ENCODE results near the gene ARID1B.

The ARID1B gene

GRCh38 chr6:157239148-157239547, 462.0 kb downstream of the ARID1B start:
- no peak overlapping the region for H2AK5ac ChIP-seq (ENCODE audit: low read depth, low read length)
- H3K9me3 ChIP-seq (replicated peaks in 1 of 2; ENCODE audit: control insufficient read depth in 2 of 2, insufficient read depth in 1 of 2, low read depth in 1 of 2, low read length in 2 of 2) = peaks cover 2 to 5% of the 10 kb centered on the region in 2 donors
- H3K4me2 ChIP-seq (ENCODE audit: insufficient read depth, low read length, poor library complexity, severe bottlenecking) = no peak overlapping the region
- no peak overlapping the region for H3K14ac ChIP-seq (ENCODE audit: low read length)
- H3K4me3 ChIP-seq (ENCODE audit: low read length in 2 of 2) = no peak overlapping the region
- no peaks in the 10 kb centered on the region for H3K79me1 ChIP-seq (ENCODE audit: low read depth, low read length)
- H2BK120ac ChIP-seq (ENCODE audit: low read depth, low read length) = no peak overlapping the region
- no peak overlapping the region for H4K91ac ChIP-seq (ENCODE audit: low read depth, low read length, poor library complexity)
- no peak overlapping the region for H2BK12ac ChIP-seq (ENCODE audit: low read length)
- no peak overlapping the region for H3K18ac ChIP-seq (ENCODE audit: low read length)
- no peak overlapping the region for H2BK5ac ChIP-seq (ENCODE audit: low read length)
- H2BK15ac ChIP-seq (ENCODE audit: low read length) = no peak overlapping the region
- no peaks in the 10 kb centered on the region for H3K36me3 ChIP-seq (replicated peaks in 1 of 2; ENCODE audit: control insufficient read depth in 2 of 2, insufficient read depth in 2 of 2, low read length in 2 of 2)
- H3K23ac ChIP-seq (ENCODE audit: low read depth, low read length, poor library complexity) = no peak overlapping the region
- H3K4ac ChIP-seq (ENCODE audit: low read length) = no peak overlapping the region
- H3K9ac ChIP-seq (ENCODE audit: low read depth, low read length, poor library complexity) = no peak overlapping the region
- H3K4me1 ChIP-seq (ENCODE audit: control insufficient read depth in 2 of 2, insufficient read depth in 1 of 2, low read depth in 1 of 2, low read length in 2 of 2) = peaks cover 0 to 5% of the 10 kb centered on the region in 2 donors
- no peak overlapping the region for H3K27ac ChIP-seq (replicated peaks; ENCODE audit: low read length)
- no peak overlapping the region for H4K8ac ChIP-seq (ENCODE audit: low read depth, low read length)
- no peak overlapping the region for H2AFZ ChIP-seq (ENCODE audit: low read length)
- peaks cover 11 to 60% (median 33%) of the 10 kb centered on the region in 3 experiments for H3K27me3 ChIP-seq (ENCODE audit: control insufficient read depth in 3 of 3, insufficient read depth in 3 of 3, low read depth in 1 of 3, low read length in 3 of 3)
- no peak for DNase-seq (ENCODE audit: low spot score)
- WGBS, 2 donors (ENCODE audit: extremely low coverage in 2 of 2, insufficient read length in 2 of 2, insufficient replicate concordance in 1 of 2) = no CpG with 5 or more reads among the region's 3 CpGs

GRCh38 chr6:157239671-157240058, 462.5 kb downstream of the ARID1B start:
- Histone ChIP-seq H3K4me3 (ENCODE audit: low read length in 2 of 2) (no peak overlapping the region), H2BK15ac (ENCODE audit: low read length) (no peak overlapping the region), H3K9me3 (replicated peaks in 1 of 2; ENCODE audit: control insufficient read depth in 2 of 2, insufficient read depth in 1 of 2, low read depth in 1 of 2, low read length in 2 of 2) (peaks cover 2 to 5% of the 10 kb centered on the region in 2 donors), H2BK120ac (ENCODE audit: low read depth, low read length) (no peak overlapping the region), H2AFZ (ENCODE audit: low read length) (peak overlapping the region; percentile 79), H2BK12ac (ENCODE audit: low read length) (no peak overlapping the region), H3K27ac (replicated peaks; ENCODE audit: low read length) (no peak overlapping the region), H3K27me3 (ENCODE audit: control insufficient read depth in 3 of 3, insufficient read depth in 3 of 3, low read depth in 1 of 3, low read length in 3 of 3) (peaks cover 11 to 56% (median 31%) of the 10 kb centered on the region in 3 experiments), H3K9ac (ENCODE audit: low read depth, low read length, poor library complexity) (no peak overlapping the region), H3K4me1 (ENCODE audit: control insufficient read depth in 2 of 2, insufficient read depth in 1 of 2, low read depth in 1 of 2, low read length in 2 of 2) (peaks cover 0 to 5% of the 10 kb centered on the region in 2 donors), H3K18ac (ENCODE audit: low read length) (no peak overlapping the region), H2BK5ac (ENCODE audit: low read length) (no peak overlapping the region), H3K14ac (ENCODE audit: low read length) (no peak overlapping the region), H3K23ac (ENCODE audit: low read depth, low read length, poor library complexity) (no peak overlapping the region), H3K4me2 (ENCODE audit: insufficient read depth, low read length, poor library complexity, severe bottlenecking) (no peak overlapping the region), H3K79me1 (ENCODE audit: low read depth, low read length) (no peaks in the 10 kb centered on the region), H4K91ac (ENCODE audit: low read depth, low read length, poor library complexity) (no peak overlapping the region), H4K8ac (ENCODE audit: low read depth, low read length) (no peak overlapping the region), H3K36me3 (replicated peaks in 1 of 2; ENCODE audit: control insufficient read depth in 2 of 2, insufficient read depth in 2 of 2, low read length in 2 of 2) (no peaks in the 10 kb centered on the region), H3K4ac (ENCODE audit: low read length) (no peak overlapping the region), H2AK5ac (ENCODE audit: low read depth, low read length) (no peak overlapping the region)
- no CpG with 5 or more reads among the region's 12 CpGs for WGBS, 2 donors (ENCODE audit: extremely low coverage in 2 of 2, insufficient read length in 2 of 2, insufficient replicate concordance in 1 of 2)
- DNase-seq (ENCODE audit: low spot score) = no peak

- H4K91ac ChIP-seq (ENCODE audit: low read depth, low read length, poor library complexity) = no peak overlapping the region
- no peak overlapping the region for H2AK5ac ChIP-seq (ENCODE audit: low read depth, low read length)
- H3K23ac ChIP-seq (ENCODE audit: low read depth, low read length, poor library complexity) = no peak overlapping the region
- peak overlapping the region; percentile 79 for H2AFZ ChIP-seq (ENCODE audit: low read length)
- H3K79me1 ChIP-seq (ENCODE audit: low read depth, low read length) = no peaks in the 10 kb centered on the region
- peak overlapping the region; percentile 57 for H3K18ac ChIP-seq (ENCODE audit: low read length)
- no peak overlapping the region for H3K9ac ChIP-seq (ENCODE audit: low read depth, low read length, poor library complexity)
- H4K8ac ChIP-seq (ENCODE audit: low read depth, low read length) = no peak overlapping the region
- H2BK5ac ChIP-seq (ENCODE audit: low read length) = no peak overlapping the region
- no CpG with 5 or more reads among the region's 28 CpGs for WGBS, 2 donors (ENCODE audit: extremely low coverage in 2 of 2, insufficient read length in 2 of 2, insufficient replicate concordance in 1 of 2)
- no peak for DNase-seq (ENCODE audit: low spot score)
- peaks cover 0 to 5% of the 10 kb centered on the region in 2 donors for H3K4me1 ChIP-seq (ENCODE audit: control insufficient read depth in 2 of 2, insufficient read depth in 1 of 2, low read depth in 1 of 2, low read length in 2 of 2)
- H3K4me2 ChIP-seq (ENCODE audit: insufficient read depth, low read length, poor library complexity, severe bottlenecking) = no peak overlapping the region
- peaks cover 11 to 49% (median 24%) of the 10 kb centered on the region in 3 experiments for H3K27me3 ChIP-seq (ENCODE audit: control insufficient read depth in 3 of 3, insufficient read depth in 3 of 3, low read depth in 1 of 3, low read length in 3 of 3)
- H3K4me3 ChIP-seq (ENCODE audit: low read length in 2 of 2) = no peak overlapping the region
- no peak overlapping the region for H2BK120ac ChIP-seq (ENCODE audit: low read depth, low read length)
- no peak overlapping the region for H2BK12ac ChIP-seq (ENCODE audit: low read length)
- H2BK15ac ChIP-seq (ENCODE audit: low read length) = no peak overlapping the region
- peaks cover 2 to 5% of the 10 kb centered on the region in 2 donors for H3K9me3 ChIP-seq (replicated peaks in 1 of 2; ENCODE audit: control insufficient read depth in 2 of 2, insufficient read depth in 1 of 2, low read depth in 1 of 2, low read length in 2 of 2)
- H3K27ac ChIP-seq (replicated peaks; ENCODE audit: low read length) = no peak overlapping the region
- H3K4ac ChIP-seq (ENCODE audit: low read length) = no peak overlapping the region
- H3K14ac ChIP-seq (ENCODE audit: low read length) = no peak overlapping the region
- no peaks in the 10 kb centered on the region for H3K36me3 ChIP-seq (replicated peaks in 1 of 2; ENCODE audit: control insufficient read depth in 2 of 2, insufficient read depth in 2 of 2, low read length in 2 of 2)
Observed at GRCh38 chr6:157240059-157240959, 463.1 kb downstream of the ARID1B start.

GRCh38 chr6:157240960-157241311, 463.8 kb downstream of the ARID1B start:
- H2BK120ac ChIP-seq (ENCODE audit: low read depth, low read length) = no peak overlapping the region
- no peak overlapping the region for H2BK5ac ChIP-seq (ENCODE audit: low read length)
- no peaks in the 10 kb centered on the region for H3K36me3 ChIP-seq (replicated peaks in 1 of 2; ENCODE audit: control insufficient read depth in 2 of 2, insufficient read depth in 2 of 2, low read length in 2 of 2)
- H3K9ac ChIP-seq (ENCODE audit: low read depth, low read length, poor library complexity) = no peak overlapping the region
- peaks cover 8 to 43% (median 18%) of the 10 kb centered on the region in 3 experiments for H3K27me3 ChIP-seq (ENCODE audit: control insufficient read depth in 3 of 3, insufficient read depth in 3 of 3, low read depth in 1 of 3, low read length in 3 of 3)
- H3K4ac ChIP-seq (ENCODE audit: low read length) = no peak overlapping the region
- no peak overlapping the region for H3K27ac ChIP-seq (replicated peaks; ENCODE audit: low read length)
- no peak overlapping the region for H3K4me2 ChIP-seq (ENCODE audit: insufficient read depth, low read length, poor library complexity, severe bottlenecking)
- no peak overlapping the region for H4K91ac ChIP-seq (ENCODE audit: low read depth, low read length, poor library complexity)
- no CpG with 5 or more reads among the region's 10 CpGs for WGBS, 2 donors (ENCODE audit: extremely low coverage in 2 of 2, insufficient read length in 2 of 2, insufficient replicate concordance in 1 of 2)
- H3K9me3 ChIP-seq (replicated peaks in 1 of 2; ENCODE audit: control insufficient read depth in 2 of 2, insufficient read depth in 1 of 2, low read depth in 1 of 2, low read length in 2 of 2) = peaks cover 2 to 5% of the 10 kb centered on the region in 2 donors
- H2BK12ac ChIP-seq (ENCODE audit: low read length) = no peak overlapping the region
- no peak overlapping the region for H2BK15ac ChIP-seq (ENCODE audit: low read length)
- H2AK5ac ChIP-seq (ENCODE audit: low read depth, low read length) = no peak overlapping the region
- no peaks in the 10 kb centered on the region for H3K79me1 ChIP-seq (ENCODE audit: low read depth, low read length)
- no peak overlapping the region for H3K23ac ChIP-seq (ENCODE audit: low read depth, low read length, poor library complexity)
- no peak for DNase-seq (ENCODE audit: low spot score)
- no peak overlapping the region for H3K4me3 ChIP-seq (ENCODE audit: low read length in 2 of 2)
- peak overlapping the region; percentile 79 for H2AFZ ChIP-seq (ENCODE audit: low read length)
- H4K8ac ChIP-seq (ENCODE audit: low read depth, low read length) = no peak overlapping the region
- peak overlapping the region; percentile 57 for H3K18ac ChIP-seq (ENCODE audit: low read length)
- peaks cover 0 to 6% of the 10 kb centered on the region in 2 donors for H3K4me1 ChIP-seq (ENCODE audit: control insufficient read depth in 2 of 2, insufficient read depth in 1 of 2, low read depth in 1 of 2, low read length in 2 of 2)
- H3K14ac ChIP-seq (ENCODE audit: low read length) = no peak overlapping the region
